GM21360 (cell line): Measurements from ENCODE around the gene C1QTNF6.

ENCODE experiments used
- ATAC-seq: cut with Tn5 transposase; IDR thresholded peaks from one replicate; pipeline ENCODE4 v1.9.1; 2021; ENCODE audit warnings: mild to moderate bottlenecking, moderate library complexity; ENCODE audit not compliant: unreplicated experiment

C1QTNF6 gene

GRCh38 chr22:37193629-37194191, 5.7 kb upstream of the C1QTNF6 start:
- ATAC-seq, result no peak

GRCh38 chr22:37192741-37193140, 4.7 kb upstream of the C1QTNF6 start:
- ATAC-seq, result no peak

- no peak for ATAC-seq
Measured at GRCh38 chr22:37192204-37192603, 4.2 kb upstream of the C1QTNF6 start.

- ATAC-seq, result no peak
Measured at GRCh38 chr22:37190262-37190780, 2.3 kb upstream of the C1QTNF6 start.

- ATAC-seq, result no peak
Measured at GRCh38 chr22:37188901-37189466, 937 bp upstream of the C1QTNF6 start.

GRCh38 chr22:37187552-37187890, 526 bp downstream of the C1QTNF6 start:
- ATAC-seq, result no peak

GRCh38 chr22:37186997-37187522, 987 bp downstream of the C1QTNF6 start:
- no peak for ATAC-seq

- ATAC-seq, result no peak
Measured at GRCh38 chr22:37186228-37186996, 1.6 kb downstream of the C1QTNF6 start.

- no peak for ATAC-seq
Measured at GRCh38 chr22:37185646-37186227, 2.3 kb downstream of the C1QTNF6 start.

GRCh38 chr22:37184816-37185541, 3.1 kb downstream of the C1QTNF6 start:
- ATAC-seq, result no peak

GRCh38 chr22:37184380-37184755, 3.7 kb downstream of the C1QTNF6 start:
- ATAC-seq, result no peak

- no peak for ATAC-seq
Measured at GRCh38 chr22:37183432-37184379, 4.3 kb downstream of the C1QTNF6 start.

- ATAC-seq, result no peak
Measured at GRCh38 chr22:37182949-37183245, 5.2 kb downstream of the C1QTNF6 start.

GRCh38 chr22:37182101-37182948, 5.7 kb downstream of the C1QTNF6 start:
- no peak for ATAC-seq

- ATAC-seq, result no peak
Measured at GRCh38 chr22:37181681-37182080, 6.4 kb downstream of the C1QTNF6 start.

GRCh38 chr22:37180531-37181231, 7.4 kb downstream of the C1QTNF6 start:
- ATAC-seq, result no peak

GRCh38 chr22:37179622-37180420, 8.2 kb downstream of the C1QTNF6 start:
- ATAC-seq, result no peak

- ATAC-seq, result no peak
Measured at GRCh38 chr22:37179126-37179470, 8.9 kb downstream of the C1QTNF6 start.
